ENCODE results near the gene THBS1. TPM values are rescaled to one million over a fixed set of nuclear protein-coding genes. Genes with fewer than 3 reads are reported as not detected.

Gene THBS1
- total and polyA plus RNA-seq, 8 donors, result 14.0 to 176 (median 56.4) TPM

- intact Hi-C loops (cut with DNase I), result loop anchor here in 1 of 3 donors (10.0 kb wide), 1 partner anchor 762 kb away; no protein-coding TSS in a partner anchor
- H3K4me1 ChIP-seq, result no peaks in the 10 kb centered on the region
- TF ChIP-seq CTCF (IDR thresholded peaks at IDR 0.05), result no peak
- H3K9me3 ChIP-seq, result no peaks in the 10 kb centered on the region
- FAIRE-seq (no peak), DNase-seq (no peak), ATAC-seq (no peak)
- no peaks in the 10 kb centered on the region for H3K27me3 ChIP-seq
- no peak overlapping the region for H3K4me3 ChIP-seq
- H3K27ac ChIP-seq, result no peak overlapping the region
- WGBS, 2 donors, result 89 to 96% methylated on average over 17 of the region's 17 CpGs
- peaks cover 3 to 41% (median 16%) of the 10 kb centered on the region in 3 donors for H3K36me3 ChIP-seq
These were observed 6.3 kb downstream of the THBS1 start for GRCh38 chr15:39587096-39587721.

GRCh38 chr15:39587731-39588530, 7.1 kb downstream of the THBS1 start:
- WGBS, 2 donors, result 78 to 87% methylated on average over 13 of the region's 13 CpGs
- intact Hi-C loops (cut with DNase I), result loop anchor here in 1 of 3 donors (10.0 kb wide), 1 partner anchor 763 kb away; no protein-coding TSS in a partner anchor

GRCh38 chr15:39588531-39589192, 7.8 kb downstream of the THBS1 start:
- WGBS, 2 donors, result 88 to 96% methylated on average over 13 of the region's 13 CpGs
- no peak for TF ChIP-seq CTCF (IDR thresholded peaks at IDR 0.05)
- H3K27ac ChIP-seq, result no peak overlapping the region
- no peaks in the 10 kb centered on the region for H3K4me1 ChIP-seq
- ATAC-seq (no peak), DNase-seq (no peak), FAIRE-seq (no peak)
- H3K36me3 ChIP-seq, result peaks cover 3 to 53% (median 16%) of the 10 kb centered on the region in 3 donors
- intact Hi-C loops (cut with DNase I), result loop anchor here in 1 of 3 donors (10.0 kb wide), 1 partner anchor 764 kb away; no protein-coding TSS in a partner anchor
- H3K27me3 ChIP-seq, result no peaks in the 10 kb centered on the region
- H3K9me3 ChIP-seq, result no peaks in the 10 kb centered on the region
- no peak overlapping the region for H3K4me3 ChIP-seq

More at GRCh38 chr15:39587731-39588530, 7.1 kb downstream of the THBS1 start:
- H3K36me3 ChIP-seq, result peaks cover 3 to 48% (median 16%) of the 10 kb centered on the region in 3 donors
- ATAC-seq, result no peak
- H3K4me1 ChIP-seq, result no peaks in the 10 kb centered on the region
- H3K9me3 ChIP-seq, result no peaks in the 10 kb centered on the region
- no peak overlapping the region for H3K27ac ChIP-seq
- no peak for DNase-seq
- H3K27me3 ChIP-seq, result no peaks in the 10 kb centered on the region
- TF ChIP-seq CTCF (IDR thresholded peaks at IDR 0.05), result no peak
- no peak overlapping the region for H3K4me3 ChIP-seq
- no peak for FAIRE-seq

GRCh38 chr15:39589193-39589814, 8.4 kb downstream of the THBS1 start:
- no peaks in the 10 kb centered on the region for H3K9me3 ChIP-seq
- WGBS, 2 donors, result 89 to 91% methylated on average over 14 of the region's 14 CpGs
- H3K36me3 ChIP-seq, result peaks cover 3 to 59% (median 16%) of the 10 kb centered on the region in 3 donors
- FAIRE-seq (no peak), DNase-seq (no peak), ATAC-seq (no peak)
- H3K27ac ChIP-seq, result no peak overlapping the region
- no peaks in the 10 kb centered on the region for H3K4me1 ChIP-seq
- no peak overlapping the region for H3K4me3 ChIP-seq
- H3K27me3 ChIP-seq, result no peaks in the 10 kb centered on the region
- intact Hi-C loops (cut with DNase I), result loop anchor here in 1 of 3 donors (10.0 kb wide), 1 partner anchor 765 kb away; no protein-coding TSS in a partner anchor
- TF ChIP-seq CTCF (IDR thresholded peaks at IDR 0.05), result no peak
